ENCODE results near the gene LCN12.

LCN12 gene

GRCh38 chr9:136955202-136955942, 3.3 kb downstream of the LCN12 start:
- peaks cover 17% of the 10 kb centered on the region for H3K27me3 ChIP-seq (replicated peaks; ENCODE audit: control insufficient read depth, insufficient read depth, low read length)
- H3K4me3 ChIP-seq (ENCODE audit: low read length), result no peak overlapping the region
- H3K4me1 ChIP-seq (ENCODE audit: control insufficient read depth, insufficient read depth, low read length), result peaks cover 1% of the 10 kb centered on the region
- no peak for DNase-seq (ENCODE audit: low read depth)
- H3K9ac ChIP-seq (ENCODE audit: low read length), result no peak overlapping the region
- no peaks in the 10 kb centered on the region for H3K36me3 ChIP-seq (ENCODE audit: control insufficient read depth, insufficient read depth, low read length, severe bottlenecking)
- no peaks in the 10 kb centered on the region for H3K9me3 ChIP-seq (ENCODE audit: control insufficient read depth, low read length)

GRCh38 chr9:136955943-136956335, 3.9 kb downstream of the LCN12 start:
- no peak for DNase-seq (ENCODE audit: low read depth)
- Histone ChIP-seq H3K4me3 (ENCODE audit: low read length) (no peak overlapping the region), H3K36me3 (ENCODE audit: control insufficient read depth, insufficient read depth, low read length, severe bottlenecking) (no peaks in the 10 kb centered on the region), H3K4me1 (ENCODE audit: control insufficient read depth, insufficient read depth, low read length) (no peaks in the 10 kb centered on the region), H3K9ac (ENCODE audit: low read length) (no peak overlapping the region), H3K9me3 (ENCODE audit: control insufficient read depth, low read length) (no peaks in the 10 kb centered on the region), H3K27me3 (replicated peaks; ENCODE audit: control insufficient read depth, insufficient read depth, low read length) (peaks cover 17% of the 10 kb centered on the region)

- Histone ChIP-seq H3K27me3 (replicated peaks; ENCODE audit: control insufficient read depth, insufficient read depth, low read length) (peaks cover 17% of the 10 kb centered on the region), H3K36me3 (ENCODE audit: control insufficient read depth, insufficient read depth, low read length, severe bottlenecking) (no peaks in the 10 kb centered on the region), H3K9me3 (ENCODE audit: control insufficient read depth, low read length) (no peaks in the 10 kb centered on the region), H3K4me1 (ENCODE audit: control insufficient read depth, insufficient read depth, low read length) (peaks cover 5% of the 10 kb centered on the region), H3K9ac (ENCODE audit: low read length) (no peak overlapping the region), H3K4me3 (ENCODE audit: low read length) (no peak overlapping the region)
- DNase-seq (ENCODE audit: low read depth), result no peak
Measured at GRCh38 chr9:136956604-136957003, 4.5 kb downstream of the LCN12 start.

- Histone ChIP-seq H3K27me3 (replicated peaks; ENCODE audit: control insufficient read depth, insufficient read depth, low read length) (peaks cover 17% of the 10 kb centered on the region), H3K9ac (ENCODE audit: low read length) (no peak overlapping the region), H3K4me3 (ENCODE audit: low read length) (no peak overlapping the region), H3K36me3 (ENCODE audit: control insufficient read depth, insufficient read depth, low read length, severe bottlenecking) (no peaks in the 10 kb centered on the region), H3K4me1 (ENCODE audit: control insufficient read depth, insufficient read depth, low read length) (peaks cover 6% of the 10 kb centered on the region), H3K9me3 (ENCODE audit: control insufficient read depth, low read length) (no peaks in the 10 kb centered on the region)
- DNase-seq (ENCODE audit: low read depth), result no peak
Measured at GRCh38 chr9:136957461-136957860, 5.4 kb downstream of the LCN12 start.

- no peak for DNase-seq (ENCODE audit: low read depth)
- Histone ChIP-seq H3K4me1 (ENCODE audit: control insufficient read depth, insufficient read depth, low read length) (peaks cover 6% of the 10 kb centered on the region), H3K27me3 (replicated peaks; ENCODE audit: control insufficient read depth, insufficient read depth, low read length) (peaks cover 17% of the 10 kb centered on the region), H3K9me3 (ENCODE audit: control insufficient read depth, low read length) (no peaks in the 10 kb centered on the region), H3K36me3 (ENCODE audit: control insufficient read depth, insufficient read depth, low read length, severe bottlenecking) (no peaks in the 10 kb centered on the region), H3K9ac (ENCODE audit: low read length) (no peak overlapping the region), H3K4me3 (ENCODE audit: low read length) (no peak overlapping the region)
Measured at GRCh38 chr9:136957901-136958300, 5.8 kb downstream of the LCN12 start.

- H3K9me3 ChIP-seq (ENCODE audit: control insufficient read depth, low read length), result no peaks in the 10 kb centered on the region
Measured at GRCh38 chr9:136958473-136958872, 6.4 kb downstream of the LCN12 start.

GRCh38 chr9:136958898-136959850, 7.1 kb downstream of the LCN12 start:
- DNase-seq (ENCODE audit: low read depth), result no peak
- H3K9ac ChIP-seq (ENCODE audit: low read length), result no peak overlapping the region
- H3K4me3 ChIP-seq (ENCODE audit: low read length), result no peak overlapping the region
- no peaks in the 10 kb centered on the region for H3K36me3 ChIP-seq (ENCODE audit: control insufficient read depth, insufficient read depth, low read length, severe bottlenecking)
- peaks cover 17% of the 10 kb centered on the region for H3K27me3 ChIP-seq (replicated peaks; ENCODE audit: control insufficient read depth, insufficient read depth, low read length)
- no peaks in the 10 kb centered on the region for H3K9me3 ChIP-seq (ENCODE audit: control insufficient read depth, low read length)
- H3K4me1 ChIP-seq (ENCODE audit: control insufficient read depth, insufficient read depth, low read length), result peaks cover 6% of the 10 kb centered on the region

More at GRCh38 chr9:136958473-136958872, 6.4 kb downstream of the LCN12 start:
- no peaks in the 10 kb centered on the region for H3K36me3 ChIP-seq (ENCODE audit: control insufficient read depth, insufficient read depth, low read length, severe bottlenecking)
- peaks cover 17% of the 10 kb centered on the region for H3K27me3 ChIP-seq (replicated peaks; ENCODE audit: control insufficient read depth, insufficient read depth, low read length)
- no peak overlapping the region for H3K9ac ChIP-seq (ENCODE audit: low read length)
- no peak overlapping the region for H3K4me3 ChIP-seq (ENCODE audit: low read length)
- H3K4me1 ChIP-seq (ENCODE audit: control insufficient read depth, insufficient read depth, low read length), result peaks cover 6% of the 10 kb centered on the region
- no peak for DNase-seq (ENCODE audit: low read depth)

GRCh38 chr9:136960212-136960937, 8.3 kb downstream of the LCN12 start:
- no peak overlapping the region for H3K9ac ChIP-seq (ENCODE audit: low read length)
- H3K27me3 ChIP-seq (replicated peaks; ENCODE audit: control insufficient read depth, insufficient read depth, low read length), result peaks cover 10% of the 10 kb centered on the region
- no peaks in the 10 kb centered on the region for H3K36me3 ChIP-seq (ENCODE audit: control insufficient read depth, insufficient read depth, low read length, severe bottlenecking)
- peaks cover 6% of the 10 kb centered on the region for H3K4me1 ChIP-seq (ENCODE audit: control insufficient read depth, insufficient read depth, low read length)
- no peak overlapping the region for H3K4me3 ChIP-seq (ENCODE audit: low read length)
- no peak for DNase-seq (ENCODE audit: low read depth)
- H3K9me3 ChIP-seq (ENCODE audit: control insufficient read depth, low read length), result no peaks in the 10 kb centered on the region

- Histone ChIP-seq H3K9me3 (ENCODE audit: control insufficient read depth, low read length) (no peaks in the 10 kb centered on the region), H3K9ac (ENCODE audit: low read length) (peak overlapping the region; percentile 49), H3K27me3 (replicated peaks; ENCODE audit: control insufficient read depth, insufficient read depth, low read length) (peaks cover 9% of the 10 kb centered on the region), H3K4me1 (ENCODE audit: control insufficient read depth, insufficient read depth, low read length) (peaks cover 6% of the 10 kb centered on the region), H3K36me3 (ENCODE audit: control insufficient read depth, insufficient read depth, low read length, severe bottlenecking) (no peaks in the 10 kb centered on the region), H3K4me3 (ENCODE audit: low read length) (no peak overlapping the region)
- DNase-seq (ENCODE audit: low read depth), result no peak
Measured at GRCh38 chr9:136960938-136961275, 8.8 kb downstream of the LCN12 start.

- Histone ChIP-seq H3K36me3 (ENCODE audit: control insufficient read depth, insufficient read depth, low read length, severe bottlenecking) (no peaks in the 10 kb centered on the region), H3K4me3 (ENCODE audit: low read length) (no peak overlapping the region), H3K27me3 (replicated peaks; ENCODE audit: control insufficient read depth, insufficient read depth, low read length) (peaks cover 9% of the 10 kb centered on the region), H3K4me1 (ENCODE audit: control insufficient read depth, insufficient read depth, low read length) (peaks cover 6% of the 10 kb centered on the region), H3K9ac (ENCODE audit: low read length) (peak overlapping the region; percentile 49), H3K9me3 (ENCODE audit: control insufficient read depth, low read length) (no peaks in the 10 kb centered on the region)
- no peak for DNase-seq (ENCODE audit: low read depth)
Measured at GRCh38 chr9:136961279-136962065, 9.4 kb downstream of the LCN12 start.
